ENCODE data around the gene POLR2F. TPM values are rescaled to one million over a fixed set of nuclear protein-coding genes. Genes with fewer than 3 reads are reported as not detected.
"Not testable (repeated sequence)": the region's sequence is repeated elsewhere in the genome, so short reads cannot be mapped to it uniquely, and the experiment has no call there.

POLR2F gene
- total RNA-seq, 4 donors from 2014 or later, result 33.3 to 83.9 (median 57.6) TPM

GRCh38 chr22:37953062-37953436 lies 450 bp upstream of the POLR2F start:
- intact Hi-C loops (cut with DNase I; ENCODE audit: low total_unique reads), result no loop called here
- no peak for DNase-seq (ENCODE audit: low spot score in 2 of 2)
- WGBS, 2 donors, result 2% methylated on average over 10 to 13 of the region's 13 CpGs
- TF ChIP-seq CTCF (IDR thresholded peaks at IDR 0.05), result no peak
- TF ChIP-seq POLR2A (IDR thresholded peaks at IDR 0.05), result no peak
- H3K4me3 ChIP-seq (ENCODE audit: low read depth, poor library complexity, severe bottlenecking), result no peak overlapping the region

GRCh38 chr22:37954686-37955085 lies 1.2 kb downstream of the POLR2F start:
- intact Hi-C loops (cut with DNase I; ENCODE audit: low total_unique reads), result no loop called here

GRCh38 chr22:37955825-37956397 lies 2.4 kb downstream of the POLR2F start:
- H3K4me3 ChIP-seq (ENCODE audit: low read depth, poor library complexity, severe bottlenecking); intact Hi-C loops (cut with DNase I; ENCODE audit: low total_unique reads); DNase-seq (ENCODE audit: low spot score in 2 of 2): not testable (repeated sequence)
- 84 to 91% methylated on average over 15 of the region's 15 CpGs for WGBS, 2 donors

More at GRCh38 chr22:37954686-37955085, 1.2 kb downstream of the POLR2F start:
- WGBS, 2 donors, result 63 to 64% methylated on average over 4 of the region's 4 CpGs
- TF ChIP-seq CTCF (IDR thresholded peaks at IDR 0.05) (no peak), POLR2A (IDR thresholded peaks at IDR 0.05) (no peak)
- no peak for DNase-seq (ENCODE audit: low spot score in 2 of 2)
- H3K4me3 ChIP-seq (ENCODE audit: low read depth, poor library complexity, severe bottlenecking), result no peak overlapping the region

GRCh38 chr22:37957232-37957631 lies 3.7 kb downstream of the POLR2F start:
- 70 to 82% methylated on average over 4 of the region's 4 CpGs for WGBS, 2 donors
- intact Hi-C loops (cut with DNase I; ENCODE audit: low total_unique reads), result no loop called here
- no peak for TF ChIP-seq POLR2A (IDR thresholded peaks at IDR 0.05)
- TF ChIP-seq CTCF (IDR thresholded peaks at IDR 0.05), result no peak
- H3K4me3 ChIP-seq (ENCODE audit: low read depth, poor library complexity, severe bottlenecking), result no peak overlapping the region
- DNase-seq (ENCODE audit: low spot score in 2 of 2), result no peak

GRCh38 chr22:37959231-37959825 lies 5.8 kb downstream of the POLR2F start:
- no peak overlapping the region for H3K4me3 ChIP-seq (ENCODE audit: low read depth, poor library complexity, severe bottlenecking)
- WGBS, 2 donors, result 98% methylated on average over 18 of the region's 18 CpGs
- DNase-seq (ENCODE audit: low spot score in 2 of 2), result no peak
- intact Hi-C loops (cut with DNase I; ENCODE audit: low total_unique reads), result no loop called here
- TF ChIP-seq POLR2A (IDR thresholded peaks at IDR 0.05), result no peak
- TF ChIP-seq CTCF (IDR thresholded peaks at IDR 0.05), result no peak

GRCh38 chr22:37961062-37961461 lies 7.6 kb downstream of the POLR2F start:
- intact Hi-C loops (cut with DNase I; ENCODE audit: low total_unique reads), result no loop called here
- 94 to 98% methylated on average over 4 of the region's 4 CpGs for WGBS, 2 donors

More at GRCh38 chr22:37961062-37961461, 7.6 kb downstream of the POLR2F start:
- no peak for DNase-seq (ENCODE audit: low spot score in 2 of 2)
- no peak for TF ChIP-seq POLR2A (IDR thresholded peaks at IDR 0.05)
- TF ChIP-seq CTCF (IDR thresholded peaks at IDR 0.05), result no peak
- H3K4me3 ChIP-seq (ENCODE audit: low read depth, poor library complexity, severe bottlenecking), result no peak overlapping the region

All from lower leg skin (tissue), 4 donors.